Measurements from ENCODE around the gene ZNF367. TPM values are rescaled to one million over a fixed set of nuclear protein-coding genes. Genes with fewer than 3 reads are reported as not detected.
"Not testable (repeated sequence)": the region's sequence is repeated elsewhere in the genome, so short reads cannot be mapped to it uniquely, and the experiment has no call there.

The ZNF367 gene
- total RNA-seq, 1 donor from 2014 or later: 8.0 TPM

DNA sequence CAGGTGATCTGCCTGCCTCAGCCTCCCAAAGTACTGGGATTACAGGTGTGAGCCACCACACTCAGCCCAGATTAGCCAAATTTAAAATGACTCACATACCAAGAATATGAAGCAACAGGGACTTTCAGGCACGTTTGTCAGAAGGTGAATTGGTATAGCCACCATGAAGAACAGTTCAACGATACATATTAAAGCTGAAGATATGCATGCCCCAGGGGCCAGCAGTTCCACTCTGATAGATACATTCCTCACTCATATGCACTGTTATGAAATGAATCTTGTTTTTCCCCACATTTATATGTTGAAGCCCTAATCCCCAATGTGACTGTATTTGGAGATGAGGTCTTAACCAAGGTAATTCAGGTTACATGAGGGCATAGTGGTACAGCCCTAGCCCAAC is 57.2 kb downstream of the ZNF367 start:
- DNase-seq: no peak

DNA sequence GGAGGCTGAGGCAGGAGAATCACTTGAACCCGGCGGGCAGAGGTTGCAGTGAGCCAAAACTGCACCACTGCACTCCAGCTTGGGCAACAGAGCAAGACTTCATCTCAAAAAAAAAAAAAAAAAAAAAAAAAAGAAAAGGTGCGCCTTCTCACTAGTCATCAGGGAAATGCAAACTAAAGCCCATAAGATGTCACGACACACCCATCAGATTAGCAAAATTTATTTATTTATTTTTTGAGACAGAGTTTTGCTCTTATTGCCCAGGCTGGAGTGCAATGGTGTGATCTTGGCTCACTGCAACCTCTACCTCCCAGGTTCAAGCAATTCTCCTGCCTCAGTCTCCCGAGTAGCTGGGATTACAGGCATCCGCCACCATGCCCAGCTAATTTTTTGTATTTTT is 57.6 kb downstream of the ZNF367 start:
- not testable (repeated sequence) for DNase-seq

GRCh38 chr9:96350866-96351265 is 67.3 kb downstream of the ZNF367 start:
- no peak for DNase-seq

- no peak for DNase-seq
Measured at GRCh38 chr9:96348261-96348660, 69.9 kb downstream of the ZNF367 start.

- DNase-seq: no peak
Measured at GRCh38 chr9:96345551-96345950, 72.6 kb downstream of the ZNF367 start.

DNA sequence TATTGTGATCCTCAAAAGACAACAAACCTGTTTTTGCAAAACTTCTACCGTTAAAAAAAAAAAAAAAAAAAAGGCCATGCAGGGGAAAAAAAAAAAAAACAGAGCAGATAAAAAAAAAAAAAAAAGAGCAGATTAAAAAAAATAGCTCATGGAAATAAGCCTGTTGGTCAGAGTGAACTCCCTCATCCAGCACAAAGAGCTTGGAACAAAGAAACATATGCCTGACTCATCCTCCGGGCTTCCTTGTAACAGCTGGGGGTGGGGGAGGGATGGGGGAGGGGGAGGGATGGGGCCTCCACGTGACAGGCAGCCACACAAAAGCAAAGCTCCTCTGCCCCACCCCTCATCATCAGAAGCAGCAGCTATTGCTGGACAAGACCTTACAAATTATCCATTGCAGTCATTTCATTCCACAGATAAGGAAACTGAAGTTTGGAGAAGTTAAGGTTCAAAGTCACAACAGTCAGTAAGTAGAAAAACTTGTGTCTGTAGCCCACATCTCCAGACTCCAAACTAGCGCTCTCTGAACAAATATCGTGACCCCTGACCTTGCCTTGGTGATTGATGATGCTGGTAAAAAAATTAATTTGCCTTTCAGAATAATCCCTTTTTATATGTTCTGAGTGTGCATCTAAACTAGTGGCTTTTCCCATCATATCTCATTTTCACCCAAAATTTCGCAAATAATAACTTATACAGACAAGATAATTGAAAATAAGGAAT is 73.6 kb downstream of the ZNF367 start:
- peak; percentile 97 for DNase-seq

DNA sequence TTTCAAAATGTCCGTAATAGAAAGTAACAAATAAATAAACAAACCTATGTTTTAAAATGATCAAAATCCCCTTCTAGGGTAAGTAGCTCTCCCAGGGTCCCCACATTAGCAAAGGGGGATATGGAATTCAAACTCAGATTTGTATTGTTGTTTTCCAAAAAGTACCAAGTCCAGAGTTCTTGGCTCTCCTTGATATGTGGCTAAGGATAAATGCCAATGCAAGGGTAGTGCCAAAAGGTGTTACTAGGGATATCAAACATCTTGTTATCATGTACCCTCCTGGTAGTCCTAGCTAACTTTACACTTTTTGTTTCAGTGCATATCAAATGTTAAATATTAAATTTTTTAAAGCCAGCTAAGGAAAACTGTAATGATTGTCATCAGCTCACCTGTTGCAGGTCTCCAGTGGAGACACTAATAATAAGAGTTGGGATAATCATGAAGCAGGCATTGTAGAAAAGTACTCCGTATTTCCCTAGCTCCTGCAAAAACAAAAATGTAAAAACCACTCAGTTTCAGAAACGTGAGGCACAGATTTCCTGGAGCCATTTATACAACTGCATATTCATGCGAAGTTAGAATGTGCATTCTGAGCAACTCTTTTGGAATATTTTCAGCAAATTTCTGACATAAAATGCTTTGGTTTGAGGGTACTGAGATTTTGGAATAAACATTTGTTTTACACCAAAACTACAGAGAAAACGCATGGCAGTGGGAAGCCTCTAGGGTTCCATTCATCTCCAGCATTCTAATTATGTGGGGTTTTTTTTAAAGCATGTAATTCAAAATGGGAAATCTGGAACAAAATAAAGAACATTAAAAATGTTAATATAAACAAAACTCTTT is 74.4 kb downstream of the ZNF367 start:
- peak; percentile 8 for DNase-seq

DNA sequence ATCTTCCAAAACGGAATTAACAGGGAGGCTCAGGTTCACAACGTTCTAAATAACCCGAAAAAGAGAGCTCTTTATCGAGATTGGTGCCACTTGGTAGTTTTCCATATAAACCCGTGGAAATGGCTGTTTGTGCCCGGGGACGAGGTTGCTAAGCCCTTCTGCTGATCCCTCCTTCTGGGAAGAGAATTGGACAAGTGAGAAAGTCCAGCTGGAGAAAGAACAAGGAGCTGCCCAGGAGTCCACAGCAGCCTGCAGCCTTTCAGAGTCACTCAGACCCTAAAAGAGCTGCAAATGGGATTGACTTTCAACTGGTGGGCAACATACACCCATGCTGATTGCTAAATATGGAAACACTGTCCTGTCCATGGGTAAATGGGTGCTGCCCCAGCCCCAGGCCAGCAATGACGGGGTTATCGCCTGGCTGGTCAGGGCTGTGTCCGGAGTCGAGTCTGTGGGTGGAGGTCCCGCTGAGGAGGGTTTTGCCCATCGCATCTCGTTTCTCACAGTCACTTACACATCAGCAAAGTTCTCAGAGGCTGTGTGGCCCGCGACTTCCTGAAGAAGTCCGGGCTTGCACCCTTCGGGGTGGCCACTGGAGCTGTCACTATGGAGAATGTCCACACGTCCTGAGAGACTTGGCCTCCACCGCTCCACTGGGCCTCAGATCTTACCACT is 75.5 kb downstream of the ZNF367 start:
- DNase-seq: no peak

DNA sequence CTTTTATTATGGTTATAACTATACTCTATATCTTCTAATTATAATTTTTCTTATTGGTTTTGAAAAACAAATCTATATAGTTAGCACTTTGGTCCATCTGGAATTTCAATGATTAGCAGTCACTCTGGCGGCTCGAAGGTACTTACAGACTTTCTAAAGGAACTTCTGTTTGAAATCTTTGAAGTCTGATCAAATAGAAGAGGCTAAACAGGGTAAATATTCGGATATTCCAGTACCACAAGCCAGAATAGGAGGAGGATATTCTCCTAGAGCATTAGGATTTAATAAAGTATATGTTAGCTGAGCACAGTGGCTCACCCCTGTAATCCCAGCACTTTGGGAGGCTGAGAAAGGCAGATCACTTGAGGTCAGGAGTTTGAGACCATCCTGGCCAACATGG is 77.5 kb downstream of the ZNF367 start:
- no peak for DNase-seq

GRCh38 chr9:96338299-96338698 is 79.9 kb downstream of the ZNF367 start:
- DNase-seq: no peak

Other genes starting within 250 kb of the ZNF367 start
- not detected in 2 replicates for gene HSD17B3, start 116.2 kb downstream of the ZNF367 start, total RNA-seq
- 29.2 and 31.1 TPM in 2 replicates for gene SLC35D2, start 34.7 kb downstream of the ZNF367 start, total RNA-seq
- 7.3 and 9.0 TPM in 2 replicates for gene HABP4, start 31.8 kb upstream of the ZNF367 start, total RNA-seq
- gene CDC14B, start 201.5 kb upstream of the ZNF367 start, total RNA-seq: 7.0 and 9.5 TPM in 2 replicates
- gene PRXL2C, start 236.9 kb upstream of the ZNF367 start, total RNA-seq: 18.0 and 22.5 TPM in 2 replicates